PFSK-1 (cell line): Measurements from ENCODE around the gene MSI1.

Source experiments
- FOXP2 ChIP-seq: optimal IDR thresholded peaks from 2 replicates; pipeline ENCODE3; 2011; ENCODE audit warnings: borderline replicate concordance, control low read depth, inconsistent platforms; ENCODE audit not compliant: insufficient read depth; ENCODE audit errors: extremely low read length, extremely low read depth
- POLR2AphosphoS5 ChIP-seq: IDR thresholded peaks from 2 replicates; pipeline ENCODE4 v1.6.1; 2012; ENCODE audit warnings: low read depth, mild to moderate bottlenecking, control low read depth, low read length, moderate library complexity
- SIN3A ChIP-seq: IDR thresholded peaks from 2 replicates; pipeline ENCODE4 v1.6.1; 2012; ENCODE audit warnings: mild to moderate bottlenecking, low read length, moderate library complexity, borderline replicate concordance; ENCODE audit not compliant: insufficient read depth
- TAF1 ChIP-seq: IDR thresholded peaks from 2 replicates; pipeline ENCODE4 v1.6.1; 2012; ENCODE audit warnings: low read length, control low read depth, borderline replicate concordance; ENCODE audit not compliant: insufficient read depth
- TF ChIP-seq, protein P1 (sequence below), 2 experiments: IDR thresholded peaks; 2 replicates each; pipeline versions ENCODE4 v1.6.1 to v1.8.0; 2011 to 2012; ENCODE audit warnings: low read depth in 2 of 2, low read length in 2 of 2, control low read depth in 1 of 2, inconsistent platforms in 1 of 2, mild to moderate bottlenecking in 1 of 2, moderate library complexity in 1 of 2; ENCODE audit not compliant: insufficient read depth in 1 of 2

Gene MSI1

DNA sequence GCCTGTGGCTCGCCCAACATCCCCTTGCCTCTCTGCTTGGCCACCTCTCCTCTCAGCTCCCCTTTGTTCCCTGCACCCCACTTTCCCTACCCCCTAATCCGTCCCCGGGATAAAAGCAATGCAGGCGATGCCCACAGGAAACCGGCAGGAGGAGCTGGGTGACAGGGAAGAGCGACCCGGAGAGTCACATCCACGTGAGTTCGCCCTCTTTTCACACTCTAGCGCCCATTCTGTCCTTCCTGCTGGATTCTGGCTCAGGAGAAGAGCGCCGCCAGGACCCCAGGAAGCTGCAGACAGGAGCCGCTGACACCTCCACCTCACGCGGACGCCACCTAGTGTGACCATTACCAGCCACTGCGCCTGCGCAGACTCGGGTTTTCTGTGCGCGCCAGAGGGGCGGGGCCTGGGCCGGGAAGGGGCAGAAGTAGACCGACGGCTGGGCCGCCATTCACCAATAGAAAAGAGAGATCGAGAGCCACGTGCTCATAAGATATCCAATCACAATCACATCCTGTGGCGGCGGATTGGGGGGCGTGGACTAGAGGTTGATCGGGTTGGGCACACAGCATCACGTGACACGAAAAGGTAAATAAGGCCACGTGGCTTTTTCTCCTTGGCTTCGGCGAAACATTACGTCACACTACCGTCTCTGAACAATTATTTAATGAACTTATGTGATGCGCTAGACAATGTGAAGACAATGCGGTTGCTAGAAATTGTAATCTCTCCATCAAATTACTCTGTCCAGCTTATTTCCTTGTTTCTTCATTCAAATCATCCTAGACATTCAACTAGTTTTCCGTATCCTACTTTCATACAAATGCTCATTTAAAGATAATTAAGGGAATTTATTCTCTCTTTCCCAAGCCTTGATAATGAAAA lies 51.5 kb downstream of the MSI1 start:
- TF ChIP-seq POLR2AphosphoS5 (peak; percentile 89), SIN3A (peak; percentile 98), TAF1 (peak; percentile 93; the same call in 1 of the 2 replicates)
- TF ChIP-seq, protein P1, sequence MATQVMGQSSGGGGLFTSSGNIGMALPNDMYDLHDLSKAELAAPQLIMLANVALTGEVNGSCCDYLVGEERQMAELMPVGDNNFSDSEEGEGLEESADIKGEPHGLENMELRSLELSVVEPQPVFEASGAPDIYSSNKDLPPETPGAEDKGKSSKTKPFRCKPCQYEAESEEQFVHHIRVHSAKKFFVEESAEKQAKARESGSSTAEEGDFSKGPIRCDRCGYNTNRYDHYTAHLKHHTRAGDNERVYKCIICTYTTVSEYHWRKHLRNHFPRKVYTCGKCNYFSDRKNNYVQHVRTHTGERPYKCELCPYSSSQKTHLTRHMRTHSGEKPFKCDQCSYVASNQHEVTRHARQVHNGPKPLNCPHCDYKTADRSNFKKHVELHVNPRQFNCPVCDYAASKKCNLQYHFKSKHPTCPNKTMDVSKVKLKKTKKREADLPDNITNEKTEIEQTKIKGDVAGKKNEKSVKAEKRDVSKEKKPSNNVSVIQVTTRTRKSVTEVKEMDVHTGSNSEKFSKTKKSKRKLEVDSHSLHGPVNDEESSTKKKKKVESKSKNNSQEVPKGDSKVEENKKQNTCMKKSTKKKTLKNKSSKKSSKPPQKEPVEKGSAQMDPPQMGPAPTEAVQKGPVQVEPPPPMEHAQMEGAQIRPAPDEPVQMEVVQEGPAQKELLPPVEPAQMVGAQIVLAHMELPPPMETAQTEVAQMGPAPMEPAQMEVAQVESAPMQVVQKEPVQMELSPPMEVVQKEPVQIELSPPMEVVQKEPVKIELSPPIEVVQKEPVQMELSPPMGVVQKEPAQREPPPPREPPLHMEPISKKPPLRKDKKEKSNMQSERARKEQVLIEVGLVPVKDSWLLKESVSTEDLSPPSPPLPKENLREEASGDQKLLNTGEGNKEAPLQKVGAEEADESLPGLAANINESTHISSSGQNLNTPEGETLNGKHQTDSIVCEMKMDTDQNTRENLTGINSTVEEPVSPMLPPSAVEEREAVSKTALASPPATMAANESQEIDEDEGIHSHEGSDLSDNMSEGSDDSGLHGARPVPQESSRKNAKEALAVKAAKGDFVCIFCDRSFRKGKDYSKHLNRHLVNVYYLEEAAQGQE (IDR thresholded peaks at IDR 0.05; ENCODE audit: insufficient read depth in 1 of 2, low read depth in 2 of 2, low read length in 2 of 2) = no peak; a peak in 1 of 4 replicates

DNA sequence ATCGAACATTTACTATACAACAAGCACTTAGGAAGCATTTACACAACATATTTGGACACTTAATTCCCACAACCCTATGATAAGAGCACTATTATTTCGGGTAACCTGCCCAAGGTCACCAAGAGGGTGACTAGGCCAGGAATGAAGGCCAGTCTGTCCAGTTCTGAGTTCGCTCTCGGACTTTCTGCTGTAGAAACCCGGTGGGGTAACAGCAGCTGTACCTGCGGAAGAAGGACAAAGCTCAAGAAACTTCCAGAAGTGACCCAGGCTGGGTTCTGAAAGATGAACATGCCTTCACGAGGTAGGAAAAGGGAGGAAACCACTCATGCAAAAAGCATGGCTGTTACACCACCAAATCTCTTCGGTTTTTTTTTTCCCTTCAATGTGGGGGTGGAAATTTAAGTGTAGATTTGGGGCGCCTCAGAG lies 52.2 kb downstream of the MSI1 start:
- no peak for TF ChIP-seq TAF1
- TF ChIP-seq, protein P1 (IDR thresholded peaks at IDR 0.05; ENCODE audit: insufficient read depth in 1 of 2, low read depth in 2 of 2, low read length in 2 of 2) = no peak

GRCh38 chr12:120314220-120314619 lies 54.7 kb downstream of the MSI1 start:
- TF ChIP-seq POLR2AphosphoS5 (no peak), TAF1 (no peak), FOXP2 (no peak), SIN3A (no peak)
- TF ChIP-seq, protein P1 (IDR thresholded peaks at IDR 0.05; ENCODE audit: insufficient read depth in 1 of 2, low read depth in 2 of 2, low read length in 2 of 2) = no peak

GRCh38 chr12:120301962-120302815 lies 66.8 kb downstream of the MSI1 start, which contains the start of gene SIRT4:
Gene SIRT4 (plus strand): TSS chr12:120302321. CDS start chr12:120303562, 1,241 bp downstream.
- TF ChIP-seq FOXP2 (no peak), SIN3A (peak; percentile 98; the same call in 1 of the 2 replicates), POLR2AphosphoS5 (peak; percentile 50; the same call in 1 of the 2 replicates)

- TF ChIP-seq TAF1 (peak; percentile 48; the same call in 1 of the 2 replicates), FOXP2 (no peak), SIN3A (peak; percentile 97), POLR2AphosphoS5 (peak; percentile 100)
- TF ChIP-seq, protein P1 (IDR thresholded peaks at IDR 0.05; ENCODE audit: insufficient read depth in 1 of 2, low read depth in 2 of 2, low read length in 2 of 2) = peak in 1 of 2 experiments; percentile 66; a peak in 1 of 4 replicates
These were observed 76.1 kb downstream of the MSI1 start, which contains the start of gene RNU4-1 for GRCh38 chr12:120292661-120293531. Gene RNU4-1 (minus strand): TSS chr12:120293237.
